ENCODE measurements around the gene RAB3B.
"Not testable (repeated sequence)": the region's sequence is repeated elsewhere in the genome, so short reads cannot be mapped to it uniquely, and the experiment has no call there.

The RAB3B gene, protein sequence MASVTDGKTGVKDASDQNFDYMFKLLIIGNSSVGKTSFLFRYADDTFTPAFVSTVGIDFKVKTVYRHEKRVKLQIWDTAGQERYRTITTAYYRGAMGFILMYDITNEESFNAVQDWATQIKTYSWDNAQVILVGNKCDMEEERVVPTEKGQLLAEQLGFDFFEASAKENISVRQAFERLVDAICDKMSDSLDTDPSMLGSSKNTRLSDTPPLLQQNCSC

DNA sequence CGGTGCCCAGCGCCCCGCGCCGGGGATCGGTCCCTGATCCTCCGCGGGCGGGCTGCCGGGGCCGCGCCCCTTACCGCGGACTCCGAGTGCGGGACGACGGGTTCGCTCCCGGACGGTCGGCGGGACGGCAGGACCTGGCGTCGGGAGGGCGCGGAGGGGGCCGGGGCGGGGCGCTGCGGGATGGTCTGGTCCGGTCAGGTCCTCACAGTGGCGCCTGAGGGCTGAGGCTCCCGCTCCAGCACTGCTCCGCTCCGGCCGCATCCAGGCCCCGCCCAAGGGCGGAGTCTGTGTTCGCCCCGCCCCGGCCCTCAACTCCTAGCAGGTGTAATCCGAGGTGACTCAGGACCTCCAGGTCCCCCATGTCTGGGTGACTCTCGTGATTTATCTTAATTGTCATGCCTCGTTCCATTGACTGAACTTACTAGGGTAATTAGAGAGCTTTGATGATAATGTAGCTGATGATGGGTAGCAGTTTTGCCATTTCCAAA, at the start of gene RAB3B:
RAB3B (minus strand) TSS at position 223 of the 488 bp plus-strand sequence. CDS start 13,583 bp downstream, outside the sequence.
- no peaks in the 10 kb centered on the region for H3K9me3 Mint-ChIP-seq
- H3K27ac Mint-ChIP-seq: peak within 1 kb of the TSS; percentile 24
- H3K4me3 Mint-ChIP-seq: peak within 1 kb of the TSS; percentile 62
- ATAC-seq (peak; percentile 96), DNase-seq (ENCODE audit: low spot score in 2 of 2) (peak; percentile 75 to 86)
- H3K4me1 Mint-ChIP-seq: peaks cover 11% of the 10 kb centered on the region
- no peaks in the 10 kb centered on the region for H3K36me3 Mint-ChIP-seq

DNA sequence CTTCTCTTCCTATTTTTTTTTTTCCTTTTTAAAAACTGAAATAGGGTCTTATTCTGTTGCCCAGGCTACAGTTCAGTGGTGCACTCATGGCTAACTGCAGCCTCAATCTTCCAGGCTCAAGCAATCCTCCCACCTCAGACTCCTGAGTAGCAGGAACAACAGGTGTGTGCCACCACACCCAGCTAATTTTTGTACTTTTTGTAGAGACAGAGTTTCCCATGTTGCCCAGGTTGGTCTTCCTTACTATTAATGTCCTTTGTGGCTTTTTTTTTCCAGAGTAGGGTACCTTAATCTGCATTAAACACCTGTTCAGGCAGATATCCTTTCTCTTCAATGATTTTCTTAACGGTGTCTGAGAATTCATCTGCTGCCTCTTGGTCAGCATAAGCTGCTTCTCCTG, 47.4 kb upstream of the RAB3B start:
- no peak overlapping the region for H3K4me3 Mint-ChIP-seq
- ATAC-seq: no peak
- DNase-seq (ENCODE audit: low spot score in 2 of 2): no peak
- no peaks in the 10 kb centered on the region for H3K4me1 Mint-ChIP-seq
- H3K27ac Mint-ChIP-seq: no peak overlapping the region
- peaks cover 70% of the 10 kb centered on the region for H3K36me3 Mint-ChIP-seq
- H3K9me3 Mint-ChIP-seq: no peaks in the 10 kb centered on the region

DNA sequence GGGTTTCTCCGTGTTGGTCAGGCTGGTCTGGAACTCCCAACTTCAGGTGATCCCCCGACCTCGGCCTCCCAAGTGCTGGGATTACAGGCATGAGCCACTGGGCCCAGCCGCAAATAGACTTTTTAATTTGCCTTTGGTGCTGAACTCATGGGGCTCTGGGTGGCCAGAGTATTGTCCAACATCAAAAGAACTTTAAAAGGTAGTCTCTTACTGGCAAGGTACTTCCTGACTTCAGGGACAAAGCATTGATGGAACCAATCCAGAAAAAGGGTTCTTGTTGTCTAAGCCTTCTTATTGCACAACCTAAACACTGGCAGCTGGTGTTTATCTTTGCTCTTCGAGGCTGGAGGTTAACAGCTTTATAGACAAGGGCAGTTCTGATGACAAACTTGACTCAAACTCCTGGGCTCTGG, 46.9 kb upstream of the RAB3B start:
- Mint-ChIP-seq H3K4me3 (no peak overlapping the region), H3K36me3 (peaks cover 73% of the 10 kb centered on the region), H3K27ac (no peak overlapping the region), H3K4me1 (peaks cover 2% of the 10 kb centered on the region), H3K9me3 (no peaks in the 10 kb centered on the region)
- DNase-seq (ENCODE audit: low spot score in 2 of 2): no peak
- no peak for ATAC-seq

DNA sequence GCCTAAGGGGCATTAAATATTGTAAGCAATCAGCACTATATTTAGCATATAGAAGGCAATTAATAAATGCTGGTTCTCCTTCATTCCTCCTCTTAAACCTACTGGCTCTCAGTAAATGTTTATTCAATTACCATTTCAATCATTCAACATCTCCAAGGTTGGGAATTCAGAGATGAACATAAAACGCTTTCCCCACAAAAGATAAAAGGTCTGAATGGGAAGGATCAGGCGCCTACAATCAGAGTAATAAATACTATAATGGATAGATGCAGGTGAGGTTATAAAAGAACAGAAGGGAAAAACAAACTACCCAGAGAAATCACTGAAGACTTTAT, 43.5 kb upstream of the RAB3B start:
- no peak for ATAC-seq
- Mint-ChIP-seq H3K9me3 (no peaks in the 10 kb centered on the region), H3K27ac (peak overlapping the region; percentile 96), H3K36me3 (peaks cover 54% of the 10 kb centered on the region), H3K4me3 (peak overlapping the region; percentile 87), H3K4me1 (peaks cover 30% of the 10 kb centered on the region)
- DNase-seq (ENCODE audit: low spot score in 2 of 2): no peak

DNA sequence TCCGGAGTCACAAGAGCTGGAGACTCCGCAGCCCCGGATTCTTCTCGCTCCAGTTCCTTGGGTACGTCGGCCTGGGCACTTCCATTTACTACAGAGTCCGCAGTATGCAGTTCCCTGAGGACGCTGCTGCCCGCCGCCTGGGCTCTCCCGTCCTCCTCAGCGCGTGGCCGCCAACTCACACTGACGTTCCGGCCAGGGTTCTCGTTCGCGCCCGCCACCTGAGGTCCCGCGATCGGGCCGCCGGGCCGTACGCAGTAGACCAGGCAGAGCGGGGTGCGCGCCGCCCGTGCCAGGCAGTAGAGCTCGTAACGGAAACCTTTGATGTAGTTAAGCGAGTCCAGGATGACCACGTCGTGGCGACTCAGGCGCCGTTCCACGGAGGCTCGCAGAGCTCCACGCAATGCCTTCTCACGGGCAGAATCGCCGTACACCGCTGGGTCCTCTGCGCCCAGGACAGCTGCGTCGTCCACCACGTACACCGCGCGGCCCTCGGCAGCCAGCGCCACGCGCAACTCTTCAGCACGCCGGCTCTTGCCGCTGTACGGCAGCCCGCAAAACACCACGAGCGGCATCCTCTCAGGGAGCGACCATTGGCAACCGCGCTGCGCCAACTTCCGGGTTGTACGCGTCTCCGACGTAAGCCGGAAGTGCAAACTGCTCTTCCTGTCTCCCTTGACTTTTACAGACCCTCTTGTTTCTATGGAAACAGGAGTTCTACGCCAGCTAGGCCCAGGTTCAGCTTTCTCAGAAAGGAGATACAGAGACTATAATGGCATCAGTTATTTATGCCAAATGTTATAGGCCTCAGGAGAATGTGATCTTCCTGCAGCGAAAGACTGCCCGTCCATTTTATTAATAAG, 42.9 kb upstream of the RAB3B start, which contains the start of gene KTI12:
KTI12 (minus strand) TSS at position 621 of the 860 bp plus-strand sequence; CDS start at position 572, 49 bp downstream.
- ATAC-seq: peak; percentile 98
- Mint-ChIP-seq H3K27ac (peak within 1 kb of the TSS; percentile 96), H3K36me3 (peaks cover 49% of the 10 kb centered on the region), H3K9me3 (no peaks in the 10 kb centered on the region), H3K4me3 (peak within 1 kb of the TSS; percentile 87), H3K4me1 (peaks cover 30% of the 10 kb centered on the region)
- peak; percentile 64 to 87 for DNase-seq (ENCODE audit: low spot score in 2 of 2)

DNA sequence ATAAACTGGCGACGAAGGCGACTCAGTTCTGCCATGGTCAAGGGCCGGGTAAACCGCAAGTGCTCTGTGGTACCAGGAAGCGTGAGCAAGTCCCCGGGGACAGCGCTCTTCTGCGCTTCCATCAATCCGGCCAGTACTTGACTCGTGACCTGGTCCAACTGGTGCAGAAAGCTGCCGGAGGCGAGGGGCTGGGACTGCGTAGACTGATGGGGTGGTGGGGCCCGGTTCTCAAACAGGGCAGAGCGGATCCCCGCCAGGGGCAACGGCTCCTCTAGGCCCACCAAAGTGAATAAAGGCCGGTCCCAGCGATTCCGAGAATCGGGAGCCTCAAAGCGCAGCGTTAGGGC, 42.3 kb upstream of the RAB3B start:
- ATAC-seq (peak; percentile 38), DNase-seq (ENCODE audit: low spot score in 2 of 2) (peak; percentile 2 to 60)
- peak overlapping the region; percentile 96 for H3K27ac Mint-ChIP-seq
- peaks cover 30% of the 10 kb centered on the region for H3K4me1 Mint-ChIP-seq
- peak overlapping the region; percentile 87 for H3K4me3 Mint-ChIP-seq
- H3K9me3 Mint-ChIP-seq: no peaks in the 10 kb centered on the region
- H3K36me3 Mint-ChIP-seq: peaks cover 49% of the 10 kb centered on the region

DNA sequence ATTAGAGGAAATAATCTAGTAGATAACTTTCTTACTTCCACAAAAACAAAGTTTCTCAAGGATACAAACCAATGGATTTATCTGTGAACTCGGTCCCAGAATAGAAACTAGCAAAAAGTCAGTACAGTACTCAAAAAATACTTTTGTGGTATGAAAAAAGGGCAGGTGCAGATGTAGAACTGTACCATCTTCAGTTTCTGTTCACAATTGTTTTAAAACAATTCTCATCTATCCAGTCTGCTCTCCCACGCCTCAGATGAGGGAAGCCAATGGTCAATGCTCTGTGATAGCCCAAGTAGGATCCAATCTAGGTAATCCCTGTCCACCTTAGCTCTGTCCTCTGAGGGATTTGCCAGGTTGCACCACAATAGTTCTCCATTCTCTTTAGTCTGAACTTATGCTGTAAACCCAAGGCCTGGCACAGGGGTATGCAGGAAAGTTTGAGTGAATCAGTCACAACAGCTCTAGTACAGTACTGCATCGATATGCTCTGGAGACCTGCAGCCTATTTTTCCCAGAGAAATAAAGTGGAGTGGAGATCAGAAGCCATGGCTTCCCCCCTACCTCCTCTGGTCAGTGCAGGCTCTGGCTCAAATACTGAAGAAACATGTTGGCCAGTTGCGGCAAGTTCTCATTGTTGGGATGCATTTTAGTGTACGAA, 41.8 kb upstream of the RAB3B start:
- peak overlapping the region; percentile 87 for H3K4me3 Mint-ChIP-seq
- no peak for ATAC-seq
- no peak for DNase-seq (ENCODE audit: low spot score in 2 of 2)
- H3K36me3 Mint-ChIP-seq: peaks cover 47% of the 10 kb centered on the region
- H3K27ac Mint-ChIP-seq: peak overlapping the region; percentile 96
- H3K9me3 Mint-ChIP-seq: no peaks in the 10 kb centered on the region
- peaks cover 30% of the 10 kb centered on the region for H3K4me1 Mint-ChIP-seq

DNA sequence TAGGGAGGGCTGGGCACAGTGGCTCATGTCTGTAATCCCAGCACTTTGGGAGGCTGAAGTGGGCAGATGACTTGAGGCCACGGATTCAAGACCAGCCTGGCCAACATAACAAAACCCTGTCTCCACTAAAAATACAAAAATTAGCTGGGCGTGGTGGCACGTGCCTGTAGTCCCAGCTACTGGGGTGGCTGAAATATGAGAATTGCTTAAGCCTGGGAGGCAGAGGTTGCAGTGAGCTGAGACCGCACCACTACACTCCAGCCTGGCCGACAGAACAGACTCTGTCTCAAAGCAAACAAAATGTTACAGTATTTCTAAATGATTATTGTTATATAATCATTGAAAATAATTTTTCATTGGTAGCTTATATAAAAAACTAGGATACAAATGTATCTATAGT, 38.3 kb upstream of the RAB3B start:
- not testable (repeated sequence) for H3K4me3 Mint-ChIP-seq; H3K27ac Mint-ChIP-seq; ATAC-seq; DNase-seq (ENCODE audit: low spot score in 2 of 2); H3K9me3 Mint-ChIP-seq
- peaks cover 30% of the 10 kb centered on the region for H3K4me1 Mint-ChIP-seq
- H3K36me3 Mint-ChIP-seq: peaks cover 66% of the 10 kb centered on the region

DNA sequence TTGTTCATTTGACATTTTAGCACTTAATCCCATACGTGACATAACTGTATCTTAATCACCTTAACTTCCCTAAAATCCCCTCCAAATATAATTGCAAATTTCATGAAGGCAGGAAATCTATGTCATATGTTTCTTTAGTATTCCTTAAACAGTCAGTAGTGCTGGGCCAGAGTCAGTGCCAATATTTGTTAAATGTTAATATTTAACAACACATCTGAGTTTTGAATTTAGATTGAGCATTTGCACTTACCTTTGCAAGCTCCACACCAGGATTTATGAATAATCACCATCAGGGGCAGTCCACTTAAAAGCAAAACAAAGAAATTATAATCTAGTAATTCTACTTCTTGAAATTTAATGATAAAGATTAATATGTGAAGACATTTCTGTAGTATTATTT, 37.8 kb upstream of the RAB3B start:
- Mint-ChIP-seq H3K9me3 (no peaks in the 10 kb centered on the region), H3K4me3 (no peak overlapping the region), H3K4me1 (peaks cover 30% of the 10 kb centered on the region), H3K36me3 (peaks cover 68% of the 10 kb centered on the region), H3K27ac (no peak overlapping the region)
- DNase-seq (ENCODE audit: low spot score in 2 of 2) (no peak), ATAC-seq (no peak)

DNA sequence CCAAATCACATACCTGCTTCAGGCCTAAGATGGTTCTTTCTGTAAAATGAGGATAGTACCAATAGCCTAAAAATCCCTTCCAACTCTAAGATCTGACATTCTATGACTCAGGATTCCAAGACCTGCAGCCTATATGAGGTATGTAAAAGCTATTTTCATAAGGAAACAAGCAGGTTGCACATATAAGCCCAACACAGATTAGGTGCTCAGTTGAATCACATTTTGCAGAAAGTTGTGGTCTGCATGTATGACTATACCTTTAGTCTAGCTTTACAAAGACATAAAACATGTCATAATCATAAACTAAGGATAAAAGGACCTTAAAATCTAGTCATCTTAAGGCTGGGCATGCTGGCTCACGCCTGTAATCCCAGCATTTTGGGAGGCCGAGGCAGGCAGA, 35.8 kb upstream of the RAB3B start:
- ATAC-seq: no peak
- H3K27ac Mint-ChIP-seq: no peak overlapping the region
- no peak for DNase-seq (ENCODE audit: low spot score in 2 of 2)
- H3K9me3 Mint-ChIP-seq: no peaks in the 10 kb centered on the region
- H3K4me3 Mint-ChIP-seq: no peak overlapping the region
- H3K36me3 Mint-ChIP-seq: peaks cover 71% of the 10 kb centered on the region
- peaks cover 17% of the 10 kb centered on the region for H3K4me1 Mint-ChIP-seq

DNA sequence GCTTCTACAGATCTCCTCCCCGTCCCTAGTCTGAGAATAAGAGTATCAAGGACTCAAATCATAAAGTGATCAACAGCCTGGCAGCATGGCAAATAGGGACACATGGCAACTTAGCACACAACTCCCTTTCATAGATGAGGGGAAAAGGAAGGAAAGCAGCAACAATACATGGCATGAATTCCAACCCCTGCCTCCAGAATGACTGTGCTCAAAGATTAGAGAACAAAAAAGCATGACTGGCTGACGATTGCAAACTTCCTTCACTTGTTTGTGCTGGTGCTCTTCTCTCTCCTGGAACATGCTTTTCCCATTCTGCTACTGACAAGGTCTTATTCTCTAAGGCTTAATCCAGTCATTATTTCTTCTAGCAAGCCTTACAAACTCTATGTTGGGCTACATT, 31.6 kb upstream of the RAB3B start:
- no peaks in the 10 kb centered on the region for H3K9me3 Mint-ChIP-seq
- DNase-seq (ENCODE audit: low spot score in 2 of 2) (no peak), ATAC-seq (no peak)
- H3K36me3 Mint-ChIP-seq: peaks cover 71% of the 10 kb centered on the region
- no peak overlapping the region for H3K27ac Mint-ChIP-seq
- no peak overlapping the region for H3K4me3 Mint-ChIP-seq
- peaks cover 6% of the 10 kb centered on the region for H3K4me1 Mint-ChIP-seq

DNA sequence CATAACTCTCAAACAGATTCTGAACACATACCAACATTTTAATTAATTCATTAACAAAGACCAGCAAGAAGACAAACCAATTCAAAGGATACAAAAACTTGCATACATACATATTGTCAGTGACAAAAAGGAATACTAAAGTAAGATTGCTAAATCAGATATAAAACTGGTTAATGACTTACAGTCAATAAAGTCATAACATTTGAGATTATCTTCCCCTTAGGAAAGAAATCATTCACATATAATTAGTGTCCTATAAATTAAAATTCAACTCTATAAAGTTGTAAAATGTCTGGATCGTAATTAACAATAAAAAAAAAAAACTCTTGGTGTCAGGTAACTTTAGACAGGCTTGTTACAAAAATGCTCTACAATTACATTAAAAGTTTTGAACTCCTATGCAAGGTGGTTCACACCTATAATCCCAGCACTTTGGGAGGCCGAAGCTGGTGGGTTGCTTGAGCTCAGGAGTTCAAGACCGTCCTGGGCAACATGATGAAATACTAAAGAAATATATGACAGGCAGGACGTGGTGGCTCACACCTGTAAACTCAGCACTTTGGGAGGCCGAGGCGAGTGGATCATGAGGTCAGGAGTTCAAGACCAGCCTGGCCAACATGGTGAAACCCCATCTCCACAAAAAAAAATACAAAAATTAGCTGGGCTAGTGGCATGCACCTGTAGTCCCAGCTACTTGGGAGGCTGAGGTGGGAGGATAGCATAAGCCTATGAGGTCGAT, 17.7 kb upstream of the RAB3B start:
- Mint-ChIP-seq H3K4me3 (no peak overlapping the region), H3K36me3 (no peaks in the 10 kb centered on the region), H3K27ac (no peak overlapping the region), H3K9me3 (no peaks in the 10 kb centered on the region), H3K4me1 (no peaks in the 10 kb centered on the region)
- DNase-seq (ENCODE audit: low spot score in 2 of 2): no peak
- ATAC-seq: no peak

DNA sequence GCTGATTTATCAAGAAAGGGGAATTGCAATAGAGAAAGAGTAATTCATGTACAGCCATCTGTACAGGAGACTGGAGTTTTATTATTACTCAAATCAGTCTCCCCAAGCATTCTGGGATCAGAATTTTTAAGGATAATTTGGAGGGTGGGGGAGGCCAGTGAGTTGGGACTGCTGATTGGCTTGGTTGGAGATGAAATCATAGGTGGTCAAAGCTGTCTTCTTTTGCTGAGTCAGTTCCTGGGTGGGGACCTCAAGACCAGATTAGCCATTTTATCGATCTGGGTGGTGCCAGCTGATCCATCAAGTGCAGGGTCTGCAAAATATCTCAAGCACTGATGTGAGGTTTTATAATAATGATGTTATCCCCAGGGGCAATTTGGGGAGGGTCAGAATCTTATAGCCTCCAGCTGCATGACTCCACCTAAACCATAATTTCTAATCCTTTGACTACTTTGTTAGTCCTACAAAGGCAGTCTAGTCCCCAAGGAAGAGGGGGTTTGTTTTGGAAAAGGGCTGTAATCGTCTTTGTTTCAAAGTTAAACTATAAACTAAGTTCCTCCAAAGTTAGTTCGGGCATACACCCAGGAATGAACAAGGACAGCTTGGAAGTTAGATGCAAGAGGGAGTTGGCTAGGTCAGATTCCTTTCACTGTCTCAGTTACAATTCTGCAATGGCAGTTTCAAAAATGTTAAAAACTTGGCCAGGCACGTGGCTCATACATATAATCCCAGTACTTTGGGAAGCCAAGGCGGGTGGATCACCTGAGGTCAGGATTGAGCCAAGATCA, 16.9 kb upstream of the RAB3B start:
- ATAC-seq (no peak), DNase-seq (ENCODE audit: low spot score in 2 of 2) (no peak)
- no peaks in the 10 kb centered on the region for H3K4me1 Mint-ChIP-seq
- H3K9me3 Mint-ChIP-seq: no peaks in the 10 kb centered on the region
- H3K27ac Mint-ChIP-seq: no peak overlapping the region
- no peaks in the 10 kb centered on the region for H3K36me3 Mint-ChIP-seq
- no peak overlapping the region for H3K4me3 Mint-ChIP-seq

DNA sequence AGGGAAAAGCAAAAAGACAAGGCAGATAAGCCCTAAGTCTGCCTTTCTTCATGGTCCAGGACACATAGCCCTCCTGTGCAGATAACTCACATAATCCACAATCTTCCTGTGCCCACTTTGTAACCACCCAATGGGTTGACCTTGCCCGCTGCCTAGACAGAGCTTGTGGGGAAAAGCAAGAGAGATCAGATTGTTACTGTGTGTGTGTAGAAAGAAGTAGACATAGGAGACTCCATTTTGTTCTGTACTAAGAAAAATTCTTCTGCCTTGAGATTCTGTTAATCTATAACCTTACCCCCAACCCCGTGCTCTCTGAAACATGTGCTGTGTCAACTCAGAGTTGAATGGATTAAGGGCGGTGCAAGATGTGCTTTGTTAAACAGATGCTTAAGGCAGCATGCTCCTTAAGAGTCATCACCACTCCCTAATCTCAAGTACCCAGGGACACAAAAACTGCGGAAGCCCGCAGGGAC, 15.6 kb upstream of the RAB3B start:
- DNase-seq (ENCODE audit: low spot score in 2 of 2); ATAC-seq; H3K9me3 Mint-ChIP-seq; H3K4me1 Mint-ChIP-seq; H3K27ac Mint-ChIP-seq; H3K36me3 Mint-ChIP-seq; H3K4me3 Mint-ChIP-seq: not testable (repeated sequence)

All from stimulated activated effector memory CD8-positive, alpha-beta T cell treated with anti-CD3 and anti-CD28 coated beads, Interleukin-12 subunit alpha, Interleukin-12 subunit beta, amount 100 ng/mL, for 72 hours (primary cell).